ENCODE measurements around the gene NKAIN1.

- TF ChIP-seq YY1 (IDR thresholded peaks at IDR 0.05; ENCODE audit: extremely low read depth, insufficient replicate concordance, low read depth, low read length) = no peak
- no peak for TF ChIP-seq CEBPB (IDR thresholded peaks at IDR 0.05; ENCODE audit: low read depth)
- peak; percentile 77 to 88 (median 87) for TF ChIP-seq CTCF (IDR thresholded peaks at IDR 0.05 in 2 of 3, conservative IDR thresholded peaks at IDR 0.05 in 1 of 3; ENCODE audit: borderline replicate concordance in 1 of 3, insufficient read depth in 1 of 3, low read depth in 2 of 3, low read length in 2 of 3)
- no peak for TF ChIP-seq POLR2A (IDR thresholded peaks at IDR 0.05; ENCODE audit: borderline replicate concordance, extremely low read depth, insufficient read depth, insufficient read length)
- no peak for TF ChIP-seq TCF7L2 (IDR thresholded peaks at IDR 0.05; ENCODE audit: borderline replicate concordance, extremely low read depth, insufficient read depth, insufficient read length)
- no peak for TF ChIP-seq ZNF274 (IDR thresholded peaks at IDR 0.05; ENCODE audit: low read depth, low read length)
- no peak for TF ChIP-seq EZH2 (IDR thresholded peaks at IDR 0.05)
- TF ChIP-seq POLR2AphosphoS5 (IDR thresholded peaks at IDR 0.05; ENCODE audit: low read depth, low read length) = no peak
- no peak for TF ChIP-seq SIN3A (IDR thresholded peaks at IDR 0.05; ENCODE audit: low read depth)
Measured at GRCh38 chr1:31181515-31182343, 58.0 kb downstream of the NKAIN1 start.
